Effector memory CD4-positive, alpha-beta T cell (primary cell): Measurements from ENCODE around the gene CLASP1.

Experiments used
- DNase-seq, 3 donors: peaks; one replicate each; pipeline ENCODE4 v3.0.0-alpha.2; 2020
- H3K27ac ChIP-seq: 2 replicates; pipeline ENCODE4 v1.7.0; 2013; ENCODE audit warnings: mild to moderate bottlenecking, low read length, moderate library complexity; ENCODE audit not compliant: insufficient read depth, poor library complexity, severe bottlenecking
- H3K27me3 ChIP-seq: replicated peaks from 2 replicates; pipeline ENCODE4 v1.7.0; 2013; ENCODE audit warnings: mild to moderate bottlenecking, low read length; ENCODE audit not compliant: insufficient read depth, control insufficient read depth, poor library complexity, severe bottlenecking
- H3K36me3 ChIP-seq: 2 replicates; pipeline ENCODE4 v1.7.0; 2013; ENCODE audit warnings: mild to moderate bottlenecking, low read length, moderate library complexity; ENCODE audit not compliant: control insufficient read depth, insufficient read depth
- H3K4me1 ChIP-seq: 2 replicates; pipeline ENCODE4 v1.7.0; 2013; ENCODE audit warnings: low read length, mild to moderate bottlenecking; ENCODE audit not compliant: control insufficient read depth, insufficient read depth, poor library complexity, severe bottlenecking
- H3K4me3 ChIP-seq: 2 replicates; pipeline ENCODE4 v1.7.0; 2013; ENCODE audit warnings: low read length, low read depth, mild to moderate bottlenecking; ENCODE audit not compliant: insufficient read depth, poor library complexity, severe bottlenecking
- H3K9me3 ChIP-seq: 2 replicates; pipeline ENCODE4 v1.7.0; 2013; ENCODE audit warnings: mild to moderate bottlenecking, low read length, moderate library complexity; ENCODE audit not compliant: control insufficient read depth

CLASP1 gene

GRCh38 chr2:121419081-121419699 is 230.1 kb downstream of the CLASP1 start:
- Histone ChIP-seq H3K4me3 (no peak overlapping the region), H3K36me3 (peaks cover 26% of the 10 kb centered on the region), H3K27me3 (no peaks in the 10 kb centered on the region), H3K27ac (no peak overlapping the region), H3K9me3 (no peaks in the 10 kb centered on the region), H3K4me1 (no peaks in the 10 kb centered on the region)
- DNase-seq = no peak

- Histone ChIP-seq H3K4me3 (no peak overlapping the region), H3K36me3 (peaks cover 26% of the 10 kb centered on the region), H3K27ac (no peak overlapping the region), H3K4me1 (no peaks in the 10 kb centered on the region), H3K27me3 (no peaks in the 10 kb centered on the region), H3K9me3 (no peaks in the 10 kb centered on the region)
- DNase-seq = no peak
These were observed 230.7 kb downstream of the CLASP1 start for GRCh38 chr2:121418494-121419058.

- Histone ChIP-seq H3K4me3 (no peak overlapping the region), H3K27me3 (no peaks in the 10 kb centered on the region), H3K4me1 (no peaks in the 10 kb centered on the region), H3K27ac (no peak overlapping the region), H3K9me3 (no peaks in the 10 kb centered on the region), H3K36me3 (peaks cover 29% of the 10 kb centered on the region)
- DNase-seq = no peak
These were observed 231.4 kb downstream of the CLASP1 start for GRCh38 chr2:121417826-121418225.

GRCh38 chr2:121415727-121416126 is 233.5 kb downstream of the CLASP1 start:
- H3K4me1 ChIP-seq = no peaks in the 10 kb centered on the region
- H3K36me3 ChIP-seq = peaks cover 20% of the 10 kb centered on the region
- no peak for DNase-seq
- no peaks in the 10 kb centered on the region for H3K27me3 ChIP-seq
- no peak overlapping the region for H3K27ac ChIP-seq
- no peak overlapping the region for H3K4me3 ChIP-seq
- H3K9me3 ChIP-seq = no peaks in the 10 kb centered on the region

GRCh38 chr2:121412349-121412748 is 236.9 kb downstream of the CLASP1 start:
- Histone ChIP-seq H3K9me3 (no peaks in the 10 kb centered on the region), H3K36me3 (peaks cover 21% of the 10 kb centered on the region), H3K4me1 (no peaks in the 10 kb centered on the region), H3K27ac (no peak overlapping the region), H3K4me3 (no peak overlapping the region), H3K27me3 (no peaks in the 10 kb centered on the region)
- DNase-seq = no peak

GRCh38 chr2:121409966-121410365 is 239.3 kb downstream of the CLASP1 start:
- H3K27me3 ChIP-seq = no peaks in the 10 kb centered on the region
- H3K4me1 ChIP-seq = no peaks in the 10 kb centered on the region
- no peak for DNase-seq
- peaks cover 31% of the 10 kb centered on the region for H3K36me3 ChIP-seq
- no peaks in the 10 kb centered on the region for H3K9me3 ChIP-seq
- no peak overlapping the region for H3K27ac ChIP-seq
- H3K4me3 ChIP-seq = no peak overlapping the region

GRCh38 chr2:121409388-121409787 is 239.9 kb downstream of the CLASP1 start:
- Histone ChIP-seq H3K9me3 (no peaks in the 10 kb centered on the region), H3K27ac (no peak overlapping the region), H3K4me3 (no peak overlapping the region), H3K36me3 (peaks cover 31% of the 10 kb centered on the region), H3K27me3 (no peaks in the 10 kb centered on the region), H3K4me1 (no peaks in the 10 kb centered on the region)
- no peak for DNase-seq

GRCh38 chr2:121408641-121409040 is 240.6 kb downstream of the CLASP1 start:
- Histone ChIP-seq H3K36me3 (peaks cover 32% of the 10 kb centered on the region), H3K27ac (no peak overlapping the region), H3K4me3 (no peak overlapping the region), H3K9me3 (no peaks in the 10 kb centered on the region), H3K4me1 (no peaks in the 10 kb centered on the region), H3K27me3 (no peaks in the 10 kb centered on the region)
- DNase-seq = no peak

- Histone ChIP-seq H3K4me1 (no peaks in the 10 kb centered on the region), H3K9me3 (no peaks in the 10 kb centered on the region), H3K27ac (no peak overlapping the region), H3K36me3 (peaks cover 44% of the 10 kb centered on the region), H3K27me3 (no peaks in the 10 kb centered on the region), H3K4me3 (no peak overlapping the region)
- no peak for DNase-seq
These were observed 244.0 kb downstream of the CLASP1 start for GRCh38 chr2:121405233-121405632.

GRCh38 chr2:121400201-121400600 is 249.1 kb downstream of the CLASP1 start:
- no peaks in the 10 kb centered on the region for H3K27me3 ChIP-seq
- no peaks in the 10 kb centered on the region for H3K9me3 ChIP-seq
- H3K27ac ChIP-seq = no peak overlapping the region
- H3K4me3 ChIP-seq = no peak overlapping the region
- peaks cover 45% of the 10 kb centered on the region for H3K36me3 ChIP-seq
- no peaks in the 10 kb centered on the region for H3K4me1 ChIP-seq
- no peak for DNase-seq
